H9 (cell line): ENCODE results near the gene ADH7. TPM values are rescaled to one million over a fixed set of nuclear protein-coding genes. Genes with fewer than 3 reads are reported as not detected.

Source experiments
- DNase-seq: peaks from one replicate; pipeline ENCODE4 v3.0.0-alpha.2; 2017
- H2AFZ ChIP-seq: one replicate; pipeline ENCODE4 v1.6.1; 2013; ENCODE audit warnings: mild to moderate bottlenecking, low read length, control low read depth, moderate library complexity
- H2AK5ac ChIP-seq: 2 replicates; pipeline ENCODE4 v1.6.1; 2013; ENCODE audit warnings: low read length, control low read depth, mixed read lengths; ENCODE audit not compliant: insufficient read length
- H2BK120ac ChIP-seq: one replicate; pipeline ENCODE4 v1.6.1; 2013; ENCODE audit warnings: low read depth, mild to moderate bottlenecking, low read length, control low read depth, inconsistent platforms; ENCODE audit not compliant: poor library complexity, severe bottlenecking
- H2BK12ac ChIP-seq: 2 replicates; pipeline ENCODE4 v1.6.1; 2013; ENCODE audit warnings: low read length, control low read depth, mixed read lengths, low read depth; ENCODE audit not compliant: insufficient read length
- H2BK15ac ChIP-seq: 2 replicates; pipeline ENCODE4 v1.6.1; 2013; ENCODE audit warnings: low read depth, low read length, control low read depth
- H2BK20ac ChIP-seq: one replicate; pipeline ENCODE4 v1.6.1; 2013; ENCODE audit warnings: low read depth, mild to moderate bottlenecking, low read length, control low read depth, inconsistent platforms; ENCODE audit not compliant: poor library complexity, severe bottlenecking
- H2BK5ac ChIP-seq: 2 replicates; pipeline ENCODE4 v1.6.1; 2013; ENCODE audit warnings: low read length, control low read depth, mixed read lengths; ENCODE audit not compliant: insufficient read length
- H3K14ac ChIP-seq: 2 replicates; pipeline ENCODE4 v1.6.1; 2013; ENCODE audit warnings: low read length, control low read depth; ENCODE audit not compliant: insufficient read depth
- H3K18ac ChIP-seq: 2 replicates; pipeline ENCODE4 v1.6.1; 2013; ENCODE audit warnings: low read depth, mild to moderate bottlenecking, mixed read lengths, low read length, control low read depth; ENCODE audit not compliant: insufficient read length
- H3K23ac ChIP-seq: 2 replicates; pipeline ENCODE4 v1.6.1; 2013; ENCODE audit warnings: low read length, control low read depth, mixed read lengths, low read depth; ENCODE audit not compliant: insufficient read length
- H3K23me2 ChIP-seq: 2 replicates; pipeline ENCODE4 v1.6.1; 2013; ENCODE audit warnings: low read depth, mild to moderate bottlenecking, mixed read lengths, low read length, control low read depth; ENCODE audit not compliant: insufficient read length, poor library complexity, severe bottlenecking
- H3K27ac ChIP-seq: 2 replicates; pipeline ENCODE4 v1.5.1; 2013; ENCODE audit warnings: low read length, control low read depth, mixed read lengths, low read depth; ENCODE audit not compliant: insufficient read length
- H3K27me3 ChIP-seq: 2 replicates; pipeline ENCODE4 v1.6.1; 2013; ENCODE audit warnings: low read length, control low read depth, inconsistent platforms; ENCODE audit not compliant: insufficient read depth
- H3K4ac ChIP-seq: 2 replicates; pipeline ENCODE4 v1.6.1; 2013; ENCODE audit warnings: low read depth, mild to moderate bottlenecking, control low read depth, inconsistent platforms, low read length, moderate library complexity
- H3K4me1 ChIP-seq: 2 replicates; pipeline ENCODE4 v1.6.1; 2013; ENCODE audit warnings: low read length, control low read depth, inconsistent platforms; ENCODE audit not compliant: insufficient read depth
- H3K4me2 ChIP-seq: 2 replicates; pipeline ENCODE4 v1.6.1; 2013; ENCODE audit warnings: low read length, control low read depth, mixed read lengths; ENCODE audit not compliant: insufficient read length, insufficient read depth
- H3K56ac ChIP-seq: 2 replicates; pipeline ENCODE4 v1.6.1; 2013; ENCODE audit warnings: low read depth, mild to moderate bottlenecking, mixed read lengths, low read length, control low read depth; ENCODE audit not compliant: insufficient read length
- H3K79me1 ChIP-seq: 2 replicates; pipeline ENCODE4 v1.6.1; 2013; ENCODE audit warnings: low read depth, mild to moderate bottlenecking, moderate library complexity, low read length, control low read depth, inconsistent platforms; ENCODE audit not compliant: insufficient read depth, poor library complexity, severe bottlenecking
- H3K79me2 ChIP-seq: 2 replicates; pipeline ENCODE4 v1.6.1; 2013; ENCODE audit warnings: low read length, control low read depth, inconsistent platforms; ENCODE audit not compliant: insufficient read depth
- H3K9ac ChIP-seq: 2 replicates; pipeline ENCODE4 v1.6.1; 2013; ENCODE audit warnings: low read length, control low read depth, mixed read lengths; ENCODE audit not compliant: insufficient read length; ENCODE audit errors: extremely low read depth
- H3K9me3 ChIP-seq: one replicate; pipeline ENCODE4 v1.6.1; 2013; ENCODE audit warnings: low read depth, low read length, inconsistent platforms; ENCODE audit not compliant: control insufficient read depth
- H3T11ph ChIP-seq: one replicate; pipeline ENCODE4 v1.6.1; 2013; ENCODE audit warnings: mild to moderate bottlenecking, low read length, control low read depth, inconsistent platforms
- H4K20me1 ChIP-seq: one replicate; pipeline ENCODE4 v1.6.1; 2013; ENCODE audit not compliant: control insufficient read depth, insufficient read length, insufficient read depth
- H4K5ac ChIP-seq: 2 replicates; pipeline ENCODE4 v1.6.1; 2013; ENCODE audit warnings: low read depth, mild to moderate bottlenecking, mixed read lengths, low read length, control low read depth; ENCODE audit not compliant: insufficient read length
- H4K8ac ChIP-seq: replicated peaks from 2 replicates; pipeline ENCODE4 v1.6.1; 2013; ENCODE audit warnings: low read length, control low read depth, mixed read lengths, low read depth; ENCODE audit not compliant: insufficient read length
- H4K91ac ChIP-seq: 2 replicates; pipeline ENCODE4 v1.6.1; 2013; ENCODE audit warnings: low read depth, mild to moderate bottlenecking, moderate library complexity, mixed read lengths, low read length, control low read depth; ENCODE audit not compliant: insufficient read length
- H3K27ac Mint-ChIP-seq, 3 experiments: 2 replicates in 2 of 3; 3 replicates in 1 of 3; pipeline ENCODE4 v1.8.0; 2020 to 2021; ENCODE audit warnings: mixed read lengths in 3 of 3, mild to moderate bottlenecking in 1 of 3, moderate library complexity in 1 of 3
- H3K27me3 Mint-ChIP-seq: 2 replicates; pipeline ENCODE4 v1.8.0; 2021; ENCODE audit warnings: low read depth, mild to moderate bottlenecking, moderate library complexity, mixed read lengths
- H3K36me3 Mint-ChIP-seq, 3 experiments: 2 replicates in 2 of 3; 3 replicates in 1 of 3; pipeline ENCODE4 v1.8.0; 2020 to 2021; ENCODE audit warnings: low read depth in 3 of 3, mixed read lengths in 3 of 3; ENCODE audit not compliant: insufficient read depth in 1 of 3
- H3K4me1 Mint-ChIP-seq, 2 experiments: 2 replicates each; pipeline ENCODE4 v1.8.0; 2020; ENCODE audit warnings: mixed read lengths in 2 of 2
- H3K4me3 Mint-ChIP-seq, 2 experiments: 2 replicates in 1 of 2; 3 replicates in 1 of 2; pipeline ENCODE4 v1.8.0; 2020 to 2021; ENCODE audit warnings: mild to moderate bottlenecking in 2 of 2, mixed read lengths in 2 of 2, moderate library complexity in 1 of 2
- H3K9me3 Mint-ChIP-seq, 2 experiments: 2 replicates in 1 of 2; 3 replicates in 1 of 2; pipeline ENCODE4 v1.8.0; 2020; ENCODE audit warnings: mild to moderate bottlenecking in 2 of 2, mixed read lengths in 2 of 2, moderate library complexity in 1 of 2
- CTCF ChIP-seq: fragments of 200-600 bp; sonication (generic); conservative IDR thresholded peaks from 3 replicates; pipeline ENCODE4 v1.8.0; 2021; ENCODE audit warnings: antibody characterized with exemption, mild to moderate bottlenecking
- WGBS: extraction: QIAGEN DNeasy Blood & Tissue Kit; methylation state at CpG from one replicate; pipeline ENCODE4 v1.1.7; 2013; ENCODE audit warnings: missing lambda C conversion rate, low lambda C conversion rate, mixed read lengths; ENCODE audit not compliant: insufficient read length; ENCODE audit errors: extremely low coverage; 5-methylcytosine and 5-hydroxymethylcytosine counted together
- total RNA-seq: library from RNA; stranded (reverse); gene quantifications from 2 replicates; pipeline ENCODE4 v1.2.1, GENCODE V29; 2021

Gene ADH7
- total RNA-seq, 1 experiment from 2014 or later: not detected

GRCh38 chr4:99459546-99460042 lies 24.5 kb upstream of the ADH7 start:
- TF ChIP-seq CTCF: no peak
- Mint-ChIP-seq H3K36me3 (no peaks in the 10 kb centered on the region), H3K27me3 (no peaks in the 10 kb centered on the region), H3K27ac (no peak overlapping the region), H3K9me3 (no peaks in the 10 kb centered on the region), H3K4me1 (peaks cover 0 to 5% of the 10 kb centered on the region in 2 experiments; a peak in 2 of 4 replicates), H3K4me3 (no peak overlapping the region)
- Histone ChIP-seq H3K4me1 (no peaks in the 10 kb centered on the region), H3K23ac (no peak overlapping the region), H4K20me1 (no peaks in the 10 kb centered on the region), H3K9ac (no peak overlapping the region), H2BK120ac (no peak overlapping the region), H3K18ac (no peak overlapping the region), H2AK5ac (no peak overlapping the region), H3K27me3 (no peaks in the 10 kb centered on the region), H3K79me2 (no peaks in the 10 kb centered on the region), H2BK5ac (no peak overlapping the region), H2BK20ac (no peak overlapping the region), H2BK15ac (no peak overlapping the region), H4K5ac (no peak overlapping the region), H2BK12ac (no peak overlapping the region), H3K23me2 (no peaks in the 10 kb centered on the region), H3K79me1 (no peaks in the 10 kb centered on the region), H3T11ph (no peak overlapping the region), H3K9me3 (no peaks in the 10 kb centered on the region), H4K8ac (no peak overlapping the region), H3K56ac (no peak overlapping the region), H3K4ac (no peak overlapping the region), H3K27ac (no peak overlapping the region), H2AFZ (no peak overlapping the region), H3K4me2 (no peak overlapping the region), H3K14ac (no peak overlapping the region), H4K91ac (no peak overlapping the region)
- DNase-seq: no peak
- WGBS: no CpG with 5 or more reads among the region's 5 CpGs
